Neuronal stem cell (in vitro differentiated cells): ENCODE measurements around the gene SSX2IP.

Experiments
- DNase-seq: peaks from one replicate; pipeline ENCODE4 v3.0.0-alpha.2; 2013; ENCODE audit warnings: low spot score
- H2AFZ ChIP-seq: one replicate; pipeline ENCODE4 v1.6.1; 2013; ENCODE audit warnings: mild to moderate bottlenecking, low read length, inconsistent platforms
- H2AK5ac ChIP-seq: 2 replicates; pipeline ENCODE4 v1.6.1; 2013; ENCODE audit warnings: low read depth, mild to moderate bottlenecking, inconsistent platforms, low read length, moderate library complexity, mixed read lengths
- H2BK120ac ChIP-seq: 2 replicates; pipeline ENCODE4 v1.6.1; 2013; ENCODE audit warnings: low read depth, mild to moderate bottlenecking, inconsistent platforms, low read length, moderate library complexity, mixed read lengths
- H2BK12ac ChIP-seq: one replicate; pipeline ENCODE4 v1.6.1; 2013; ENCODE audit warnings: low read length, inconsistent platforms
- H2BK15ac ChIP-seq: 2 replicates; pipeline ENCODE4 v1.6.1; 2013; ENCODE audit warnings: mild to moderate bottlenecking, low read length, inconsistent platforms, mixed read lengths
- H2BK5ac ChIP-seq: one replicate; pipeline ENCODE4 v1.6.1; 2013; ENCODE audit warnings: inconsistent platforms, mild to moderate bottlenecking, low read length, moderate library complexity
- H3K14ac ChIP-seq: one replicate; pipeline ENCODE4 v1.6.1; 2013; ENCODE audit warnings: low read length, inconsistent platforms
- H3K18ac ChIP-seq: 2 replicates; pipeline ENCODE4 v1.6.1; 2013; ENCODE audit warnings: low read length, inconsistent platforms
- H3K23ac ChIP-seq: 2 replicates; pipeline ENCODE4 v1.6.1; 2013; ENCODE audit warnings: low read depth, mild to moderate bottlenecking, mixed read lengths, low read length, inconsistent platforms; ENCODE audit not compliant: poor library complexity
- H3K27ac ChIP-seq: replicated peaks from 3 replicates; pipeline ENCODE4 v1.5.1; 2013; ENCODE audit warnings: low read length, inconsistent platforms
- H3K27me3 ChIP-seq, 3 experiments: 2 replicates each; pipeline ENCODE4 v1.6.1; 2013; ENCODE audit warnings: low read length in 3 of 3, mild to moderate bottlenecking in 2 of 3, inconsistent platforms in 1 of 3, low read depth in 1 of 3, mixed read lengths in 1 of 3, moderate library complexity in 1 of 3; ENCODE audit not compliant: control insufficient read depth in 3 of 3, insufficient read depth in 3 of 3
- H3K36me3 ChIP-seq, 2 donors: replicated peaks in 1 of 2; 2 replicates each; pipeline ENCODE4 v1.6.1; 2013; ENCODE audit warnings: low read length in 2 of 2; ENCODE audit not compliant: control insufficient read depth in 2 of 2, insufficient read depth in 2 of 2
- H3K4ac ChIP-seq: 2 replicates; pipeline ENCODE4 v1.6.1; 2013; ENCODE audit warnings: inconsistent platforms, mild to moderate bottlenecking, low read length, moderate library complexity
- H3K4me1 ChIP-seq, 2 donors: 1 replicate in 1 of 2; 2 replicates in 1 of 2; pipeline ENCODE4 v1.6.1; 2013; ENCODE audit warnings: low read length in 2 of 2, low read depth in 1 of 2; ENCODE audit not compliant: control insufficient read depth in 2 of 2, insufficient read depth in 1 of 2
- H3K4me2 ChIP-seq: one replicate; pipeline ENCODE4 v1.6.1; 2013; ENCODE audit warnings: mild to moderate bottlenecking, low read length, inconsistent platforms; ENCODE audit not compliant: insufficient read depth, poor library complexity, severe bottlenecking
- H3K4me3 ChIP-seq, 2 donors: 2 replicates each; pipeline ENCODE4 v1.5.1; 2013; ENCODE audit warnings: low read length in 2 of 2, mild to moderate bottlenecking in 2 of 2, inconsistent platforms in 1 of 2, moderate library complexity in 1 of 2
- H3K79me1 ChIP-seq: one replicate; pipeline ENCODE4 v1.6.1; 2013; ENCODE audit warnings: low read depth, mild to moderate bottlenecking, inconsistent platforms, low read length, moderate library complexity
- H3K9ac ChIP-seq: one replicate; pipeline ENCODE4 v1.6.1; 2013; ENCODE audit warnings: mild to moderate bottlenecking, low read depth, low read length, inconsistent platforms; ENCODE audit not compliant: poor library complexity
- H3K9me3 ChIP-seq, 2 donors: replicated peaks in 1 of 2; 2 replicates each; pipeline versions ENCODE3 to v1.6.1; 2013; ENCODE audit warnings: low read length in 2 of 2, mild to moderate bottlenecking in 2 of 2, inconsistent platforms in 1 of 2, low read depth in 1 of 2, mixed read lengths in 1 of 2, moderate library complexity in 1 of 2; ENCODE audit not compliant: control insufficient read depth in 2 of 2, insufficient read depth in 1 of 2
- H4K8ac ChIP-seq: one replicate; pipeline ENCODE4 v1.6.1; 2013; ENCODE audit warnings: low read depth, mild to moderate bottlenecking, inconsistent platforms, low read length, moderate library complexity
- H4K91ac ChIP-seq: one replicate; pipeline ENCODE4 v1.6.1; 2013; ENCODE audit warnings: low read length, low read depth, mild to moderate bottlenecking, inconsistent platforms; ENCODE audit not compliant: poor library complexity
- WGBS, 2 donors: extraction: QIAGEN DNeasy Blood & Tissue Kit; methylation state at CpG; one replicate each; pipeline ENCODE4 v1.1.7; 2013; ENCODE audit warnings: missing lambda C conversion rate in 2 of 2, mixed read lengths in 1 of 2; ENCODE audit not compliant: insufficient read length in 2 of 2, insufficient replicate concordance in 1 of 2; ENCODE audit errors: extremely low coverage in 2 of 2; 5-methylcytosine and 5-hydroxymethylcytosine counted together

The SSX2IP gene

DNA sequence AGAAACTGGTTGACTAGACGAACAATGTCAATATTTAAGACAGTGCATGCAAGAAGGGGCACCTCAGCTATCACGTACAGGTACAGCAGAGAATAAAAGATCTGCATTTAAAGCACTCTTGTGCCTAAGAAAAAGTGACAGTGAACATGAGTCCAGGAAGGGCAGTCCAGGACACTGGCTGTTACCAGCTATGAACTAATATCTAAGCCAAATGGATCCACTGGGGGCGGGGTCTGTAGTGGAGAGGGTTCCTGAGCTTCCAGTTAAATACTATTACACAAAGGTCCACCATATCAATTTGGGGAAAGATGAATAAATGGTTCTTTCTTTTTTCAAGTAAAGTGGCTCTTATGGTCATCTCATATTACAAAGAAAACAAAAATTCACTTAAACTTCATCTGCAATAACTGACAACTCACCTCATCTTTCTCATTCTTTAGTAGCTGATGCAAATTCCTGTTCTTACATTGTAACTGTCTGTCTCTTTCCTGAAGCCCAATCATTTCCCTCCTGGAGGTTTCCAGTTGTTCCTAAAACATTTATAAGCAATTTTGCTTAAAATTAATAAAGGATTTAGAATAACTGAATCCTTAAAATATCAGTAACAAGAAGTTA is 24.5 kb downstream of the SSX2IP start:
- Histone ChIP-seq H2BK12ac (no peak overlapping the region), H2AK5ac (no peak overlapping the region), H3K4me2 (no peak overlapping the region), H3K27me3 (no peaks in the 10 kb centered on the region), H3K18ac (no peak overlapping the region), H4K91ac (no peak overlapping the region), H3K9me3 (no peaks in the 10 kb centered on the region), H3K9ac (no peak overlapping the region), H3K23ac (no peak overlapping the region), H2BK15ac (no peak overlapping the region), H3K36me3 (peaks cover 7 to 44% of the 10 kb centered on the region in 2 donors), H3K79me1 (no peaks in the 10 kb centered on the region), H2BK120ac (no peak overlapping the region), H2AFZ (no peak overlapping the region), H2BK5ac (no peak overlapping the region), H4K8ac (no peak overlapping the region), H3K27ac (no peak overlapping the region), H3K4me3 (no peak overlapping the region), H3K4ac (no peak overlapping the region), H3K4me1 (no peaks in the 10 kb centered on the region), H3K14ac (no peak overlapping the region)
- no CpG with 5 or more reads among the region's 3 CpGs for WGBS, 2 donors
- DNase-seq: no peak

DNA sequence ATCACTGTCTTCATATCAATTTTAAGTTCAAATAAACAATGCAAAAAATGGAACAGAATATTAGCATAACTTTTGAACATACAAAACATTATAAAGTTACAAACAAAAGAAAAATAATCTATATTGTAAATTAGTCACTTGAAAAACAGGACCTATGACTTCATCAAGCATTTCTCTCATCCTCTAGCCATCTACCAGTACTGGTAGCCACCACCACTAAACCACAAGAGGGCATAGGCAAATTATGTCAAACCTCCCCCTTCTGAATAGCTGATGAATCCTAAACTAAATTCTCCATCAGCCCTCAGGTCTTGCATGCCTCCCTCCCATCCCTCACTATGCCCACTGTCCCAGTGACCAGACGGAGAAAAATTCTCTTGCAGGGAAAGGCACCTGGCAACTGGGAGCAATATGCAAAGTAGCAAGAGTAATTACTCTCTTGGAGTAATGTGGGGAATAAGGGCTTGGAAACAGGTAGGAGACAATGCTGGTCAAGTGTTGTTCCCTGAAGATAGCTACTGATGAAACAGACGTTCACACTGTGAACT is 37.1 kb downstream of the SSX2IP start:
- DNase-seq: no peak

DNA sequence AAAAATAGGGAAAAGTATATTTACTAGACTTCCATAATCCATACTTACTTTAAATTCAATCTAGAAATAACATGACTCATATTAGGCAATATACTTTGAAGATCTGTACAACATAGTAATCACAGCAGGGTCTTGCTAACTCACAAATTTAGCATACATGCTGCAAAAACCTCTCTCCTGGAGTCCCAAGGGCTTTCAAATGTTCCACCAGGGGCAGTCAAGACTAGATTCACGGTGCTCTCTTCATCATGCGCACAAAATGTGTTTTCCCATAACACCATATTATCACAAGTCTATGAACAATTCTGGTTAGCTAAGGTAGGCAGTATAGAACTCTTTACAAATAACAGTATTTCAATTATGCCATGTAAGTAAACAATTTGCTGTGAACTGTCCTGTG is 45.8 kb downstream of the SSX2IP start:
- H3K27me3 ChIP-seq: no peaks in the 10 kb centered on the region
- no CpG with 5 or more reads among the region's 2 CpGs for WGBS, 2 donors
- H3K9me3 ChIP-seq: no peaks in the 10 kb centered on the region
- H3K4me1 ChIP-seq: no peaks in the 10 kb centered on the region
- no peak overlapping the region for H3K4me3 ChIP-seq
- H3K18ac ChIP-seq: no peak overlapping the region
- no peak overlapping the region for H4K91ac ChIP-seq
- no peak overlapping the region for H3K4me2 ChIP-seq
- H3K9ac ChIP-seq: no peak overlapping the region
- H3K23ac ChIP-seq: no peak overlapping the region
- no peak overlapping the region for H3K4ac ChIP-seq
- no peak for DNase-seq
- no peaks in the 10 kb centered on the region for H3K79me1 ChIP-seq
- no peak overlapping the region for H3K27ac ChIP-seq
- H2AK5ac ChIP-seq: no peak overlapping the region
- peaks cover 0 to 33% of the 10 kb centered on the region in 2 donors for H3K36me3 ChIP-seq
- H4K8ac ChIP-seq: no peak overlapping the region
- H3K14ac ChIP-seq: no peak overlapping the region
- H2AFZ ChIP-seq: no peak overlapping the region
- no peak overlapping the region for H2BK120ac ChIP-seq
- H2BK12ac ChIP-seq: no peak overlapping the region
- H2BK5ac ChIP-seq: no peak overlapping the region
- no peak overlapping the region for H2BK15ac ChIP-seq

More for the DNA sequence above, 37.1 kb downstream of the SSX2IP start:
- Histone ChIP-seq H3K18ac (no peak overlapping the region), H3K4me3 (no peak overlapping the region), H2BK120ac (no peak overlapping the region), H4K8ac (no peak overlapping the region), H2BK15ac (no peak overlapping the region), H3K9me3 (no peaks in the 10 kb centered on the region), H2BK12ac (no peak overlapping the region), H4K91ac (no peak overlapping the region), H3K23ac (no peak overlapping the region), H3K36me3 (peaks cover 8 to 75% of the 10 kb centered on the region in 2 donors), H3K79me1 (no peaks in the 10 kb centered on the region), H3K4me2 (no peak overlapping the region), H3K27ac (no peak overlapping the region), H2AFZ (no peak overlapping the region), H3K27me3 (no peaks in the 10 kb centered on the region), H3K4ac (no peak overlapping the region), H2BK5ac (no peak overlapping the region), H3K9ac (no peak overlapping the region), H2AK5ac (no peak overlapping the region), H3K4me1 (no peaks in the 10 kb centered on the region), H3K14ac (no peak overlapping the region)
- WGBS, 2 donors: no CpG with 5 or more reads among the region's 2 CpGs

DNA sequence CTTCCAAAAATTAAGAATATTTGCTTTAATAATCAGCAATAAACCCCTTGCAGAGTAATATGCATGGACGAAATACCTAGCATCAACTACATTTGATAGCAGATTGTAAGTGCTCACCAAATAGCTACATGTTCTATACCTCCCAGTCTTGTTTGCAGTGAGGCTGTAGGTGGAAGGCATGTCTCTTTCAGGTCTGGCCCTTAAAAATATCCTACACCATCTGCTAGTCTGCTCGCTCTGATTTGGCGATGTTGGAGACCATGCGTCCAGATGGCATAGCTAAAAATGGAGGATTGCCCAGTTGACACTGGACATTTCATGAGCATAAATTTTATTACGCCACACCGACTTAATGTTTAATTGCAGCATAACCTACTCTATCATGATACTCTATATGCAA is 47.1 kb downstream of the SSX2IP start:
- Histone ChIP-seq H3K18ac (no peak overlapping the region), H2BK12ac (no peak overlapping the region), H4K91ac (no peak overlapping the region), H3K14ac (no peak overlapping the region), H3K4me2 (no peak overlapping the region), H3K4ac (no peak overlapping the region), H3K27ac (no peak overlapping the region), H2BK5ac (no peak overlapping the region), H3K79me1 (no peaks in the 10 kb centered on the region), H3K9me3 (no peaks in the 10 kb centered on the region), H3K9ac (no peak overlapping the region), H2BK120ac (no peak overlapping the region), H2AK5ac (no peak overlapping the region), H2AFZ (no peak overlapping the region), H3K4me1 (no peaks in the 10 kb centered on the region), H2BK15ac (no peak overlapping the region), H4K8ac (no peak overlapping the region), H3K27me3 (no peaks in the 10 kb centered on the region), H3K4me3 (no peak overlapping the region), H3K23ac (no peak overlapping the region), H3K36me3 (peaks cover 0 to 27% of the 10 kb centered on the region in 2 donors)
- no CpG with 5 or more reads among the region's 6 CpGs for WGBS, 2 donors
- DNase-seq: no peak
